C4-2B (cell line): Measurements from ENCODE around the gene LIG1.

Source experiments
- ZFX ChIP-seq: fragments of 450-650 bp; IDR thresholded peaks from 2 replicates; pipeline ENCODE4 v1.6.1; 2017
- TF ChIP-seq, protein P1 (sequence below): fragments of 450-650 bp; conservative IDR thresholded peaks from 2 replicates; pipeline ENCODE4 v1.5.1; 2017; ENCODE audit warnings: mild to moderate bottlenecking

- TF ChIP-seq, protein P1, sequence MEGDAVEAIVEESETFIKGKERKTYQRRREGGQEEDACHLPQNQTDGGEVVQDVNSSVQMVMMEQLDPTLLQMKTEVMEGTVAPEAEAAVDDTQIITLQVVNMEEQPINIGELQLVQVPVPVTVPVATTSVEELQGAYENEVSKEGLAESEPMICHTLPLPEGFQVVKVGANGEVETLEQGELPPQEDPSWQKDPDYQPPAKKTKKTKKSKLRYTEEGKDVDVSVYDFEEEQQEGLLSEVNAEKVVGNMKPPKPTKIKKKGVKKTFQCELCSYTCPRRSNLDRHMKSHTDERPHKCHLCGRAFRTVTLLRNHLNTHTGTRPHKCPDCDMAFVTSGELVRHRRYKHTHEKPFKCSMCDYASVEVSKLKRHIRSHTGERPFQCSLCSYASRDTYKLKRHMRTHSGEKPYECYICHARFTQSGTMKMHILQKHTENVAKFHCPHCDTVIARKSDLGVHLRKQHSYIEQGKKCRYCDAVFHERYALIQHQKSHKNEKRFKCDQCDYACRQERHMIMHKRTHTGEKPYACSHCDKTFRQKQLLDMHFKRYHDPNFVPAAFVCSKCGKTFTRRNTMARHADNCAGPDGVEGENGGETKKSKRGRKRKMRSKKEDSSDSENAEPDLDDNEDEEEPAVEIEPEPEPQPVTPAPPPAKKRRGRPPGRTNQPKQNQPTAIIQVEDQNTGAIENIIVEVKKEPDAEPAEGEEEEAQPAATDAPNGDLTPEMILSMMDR: no peak
- no peak for TF ChIP-seq ZFX
Observed at GRCh38 chr19:48183356-48183755, 13.2 kb upstream of the LIG1 start.
